Renal pelvis (tissue), 12 donors: ENCODE data around the gene TMEM161A. TPM values are rescaled to one million over a fixed set of nuclear protein-coding genes. Genes with fewer than 3 reads are reported as not detected.
"Not testable (repeated sequence)": the region's sequence is repeated elsewhere in the genome, so short reads cannot be mapped to it uniquely, and the experiment has no call there.

Experiments
- DNase-seq: peaks from one replicate; pipeline ENCODE4 v3.0.0-alpha.2; 2013
- long read RNA-seq, 16 experiments: transcript quantifications; one replicate each; lab custom pipeline, GENCODE V29; 2026
- polyA plus RNA-seq, 3 donors: library from polyadenylated mRNA; unstranded; fragments of 120-200 nt; gene quantifications; one replicate each; pipeline ENCODE4 v1.2.1, GENCODE V29; 2013; ENCODE audit not compliant: insufficient read length in 3 of 3

Gene TMEM161A
- 10 to 100 TPM; 39.3 to 45.5 (median 39.5) TPM for polyA plus RNA-seq
- long read RNA-seq, donor 1, transcript TMEM161A-201 (12 exons, 1,820 nt): major isoform, 14 of 18 reads
- long read RNA-seq, donor 1, partial matches to known transcripts: 0 of 18 reads
- long read RNA-seq, donor 1, other reads (novel, unspliced or antisense): 0 of 18 reads
- long read RNA-seq, donor 2, transcript TMEM161A-201 (12 exons, 1,820 nt): major isoform, 19 of 50 reads
- long read RNA-seq, donor 2, partial matches to known transcripts: 27 of 50 reads
- long read RNA-seq, donor 2, other reads (novel, unspliced or antisense): 0 of 50 reads
- long read RNA-seq, donor 3, transcript TMEM161A-201 (12 exons, 1,820 nt): major isoform, 7 of 18 reads
- long read RNA-seq, donor 3, partial matches to known transcripts: 7 of 18 reads
- long read RNA-seq, donor 3, other reads (novel, unspliced or antisense): 0 of 18 reads
- long read RNA-seq, donor 4, transcript TMEM161A-201 (12 exons, 1,820 nt): major isoform, 7 of 18 reads
- long read RNA-seq, donor 4, partial matches to known transcripts: 5 of 18 reads
- long read RNA-seq, donor 4, other reads (novel, unspliced or antisense): 0 of 18 reads
- long read RNA-seq, donor 5, transcript TMEM161A-201 (12 exons, 1,820 nt): major isoform, 7 of 8 reads
- long read RNA-seq, donor 5, partial matches to known transcripts: 0 of 8 reads
- long read RNA-seq, donor 5, other reads (novel, unspliced or antisense): 0 of 8 reads
- long read RNA-seq, donor 6, transcript TMEM161A-201 (12 exons, 1,820 nt): major isoform, 16 of 38 reads
- long read RNA-seq, donor 6, partial matches to known transcripts: 21 of 38 reads
- long read RNA-seq, donor 6, other reads (novel, unspliced or antisense): 0 of 38 reads
- long read RNA-seq, donor 7, transcript TMEM161A-201 (12 exons, 1,820 nt): major isoform, 14 of 36 reads
- long read RNA-seq, donor 7, partial matches to known transcripts: 16 of 36 reads
- long read RNA-seq, donor 7, other reads (novel, unspliced or antisense): 0 of 36 reads
- long read RNA-seq, donor 8, partial matches to known transcripts: 0 of 5 reads
- long read RNA-seq, donor 8, other reads (novel, unspliced or antisense): 0 of 5 reads
- long read RNA-seq, donor 9, transcript TMEM161A-201 (12 exons, 1,820 nt): major isoform, 14 of 30 reads
- long read RNA-seq, donor 9, partial matches to known transcripts: 13 of 30 reads
- long read RNA-seq, donor 9, other reads (novel, unspliced or antisense): 0 of 30 reads
- long read RNA-seq, donor 10, transcript TMEM161A-201 (12 exons, 1,820 nt): major isoform, 10 of 37 reads
- long read RNA-seq, donor 10, partial matches to known transcripts: 25 of 37 reads
- long read RNA-seq, donor 10, other reads (novel, unspliced or antisense): 0 of 37 reads
- long read RNA-seq, donor 11, transcript TMEM161A-201 (12 exons, 1,820 nt): major isoform, 6 of 18 reads
- long read RNA-seq, donor 11, partial matches to known transcripts: 6 of 18 reads
- long read RNA-seq, donor 11, other reads (novel, unspliced or antisense): 0 of 18 reads
- long read RNA-seq, donor 12, transcript TMEM161A-201 (12 exons, 1,820 nt): major isoform, 18 of 32 reads
- long read RNA-seq, donor 12, partial matches to known transcripts: 6 of 32 reads
- long read RNA-seq, donor 12, other reads (novel, unspliced or antisense): 0 of 32 reads
- long read RNA-seq, donor 13, transcript TMEM161A-201 (12 exons, 1,820 nt): major isoform, 5 of 8 reads
- long read RNA-seq, donor 13, partial matches to known transcripts: 0 of 8 reads
- long read RNA-seq, donor 13, other reads (novel, unspliced or antisense): 0 of 8 reads
- long read RNA-seq, donor 14: 0 reads
- long read RNA-seq, donor 15: 0 reads
- long read RNA-seq, donor 16, transcript TMEM161A-201 (12 exons, 1,820 nt): major isoform, 15 of 35 reads
- long read RNA-seq, donor 16, partial matches to known transcripts: 16 of 35 reads
- long read RNA-seq, donor 16, other reads (novel, unspliced or antisense): 0 of 35 reads

DNA sequence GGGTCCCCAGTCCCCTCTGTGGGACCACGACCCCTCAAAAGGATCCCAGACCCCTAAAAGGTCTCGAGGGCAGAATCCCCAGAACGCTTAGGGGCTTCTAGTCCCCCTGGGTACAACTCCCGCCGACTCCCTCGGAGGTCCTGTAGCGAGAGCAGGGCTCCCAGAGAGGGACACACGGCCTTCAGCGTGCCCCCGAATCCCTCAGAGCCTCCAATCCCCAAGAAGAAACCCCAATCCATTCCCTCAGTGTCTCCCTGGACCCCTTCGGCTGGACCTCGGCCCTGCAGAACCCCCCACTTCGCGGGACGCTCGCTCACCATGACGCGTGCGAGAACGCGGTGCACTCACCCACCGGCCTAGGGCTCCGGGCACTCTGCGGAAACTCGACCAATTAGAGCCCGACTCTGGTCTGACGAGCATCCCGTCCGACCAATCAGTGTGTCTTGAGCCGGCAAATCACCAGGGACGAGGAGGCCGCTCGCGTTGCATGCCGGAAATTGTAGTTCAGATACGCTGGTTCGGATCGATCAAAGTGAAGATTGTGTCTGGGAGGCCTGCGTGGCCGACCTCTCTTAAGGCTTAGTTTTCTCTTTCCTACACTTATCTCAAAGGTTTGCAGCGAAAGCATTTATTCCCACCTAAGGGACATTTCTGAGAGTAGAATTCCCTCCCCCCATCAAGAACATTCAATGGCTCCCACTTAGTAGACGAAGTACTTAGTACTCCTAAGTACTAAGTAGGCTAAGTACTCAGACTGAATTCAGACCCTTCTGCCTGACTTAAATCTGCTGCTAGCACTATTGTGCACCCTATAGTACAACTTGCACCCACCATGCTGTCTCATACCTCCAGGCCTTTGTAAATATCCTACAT, at the start of gene TMEM161A:
Gene TMEM161A, minus strand, starts transcription at position 370 of the 873 bp plus-strand sequence. Its CDS starts 50 bp downstream, at position 320.
- peak; percentile 98 for DNase-seq

DNA sequence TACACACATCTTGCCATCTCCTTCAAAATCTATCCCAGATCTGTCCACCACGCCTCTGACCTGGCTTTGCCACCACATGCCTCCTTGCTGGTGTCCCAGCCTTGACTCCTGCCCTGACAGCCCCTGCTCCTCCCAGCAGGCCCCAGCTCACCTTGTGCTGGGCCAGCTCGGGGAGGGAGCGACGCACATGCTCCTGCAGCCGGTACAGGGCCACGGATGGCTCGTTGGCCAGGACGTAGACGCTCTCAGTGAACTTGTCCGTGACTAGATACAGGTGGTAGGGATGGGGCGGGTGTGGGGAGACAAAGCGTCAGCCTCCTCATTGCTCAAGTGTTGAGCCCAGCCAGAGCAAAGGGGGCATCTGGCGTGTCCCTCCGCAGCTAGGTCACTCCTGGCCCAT, 48.5 kb upstream of the TMEM161A start:
- DNase-seq: no peak

DNA sequence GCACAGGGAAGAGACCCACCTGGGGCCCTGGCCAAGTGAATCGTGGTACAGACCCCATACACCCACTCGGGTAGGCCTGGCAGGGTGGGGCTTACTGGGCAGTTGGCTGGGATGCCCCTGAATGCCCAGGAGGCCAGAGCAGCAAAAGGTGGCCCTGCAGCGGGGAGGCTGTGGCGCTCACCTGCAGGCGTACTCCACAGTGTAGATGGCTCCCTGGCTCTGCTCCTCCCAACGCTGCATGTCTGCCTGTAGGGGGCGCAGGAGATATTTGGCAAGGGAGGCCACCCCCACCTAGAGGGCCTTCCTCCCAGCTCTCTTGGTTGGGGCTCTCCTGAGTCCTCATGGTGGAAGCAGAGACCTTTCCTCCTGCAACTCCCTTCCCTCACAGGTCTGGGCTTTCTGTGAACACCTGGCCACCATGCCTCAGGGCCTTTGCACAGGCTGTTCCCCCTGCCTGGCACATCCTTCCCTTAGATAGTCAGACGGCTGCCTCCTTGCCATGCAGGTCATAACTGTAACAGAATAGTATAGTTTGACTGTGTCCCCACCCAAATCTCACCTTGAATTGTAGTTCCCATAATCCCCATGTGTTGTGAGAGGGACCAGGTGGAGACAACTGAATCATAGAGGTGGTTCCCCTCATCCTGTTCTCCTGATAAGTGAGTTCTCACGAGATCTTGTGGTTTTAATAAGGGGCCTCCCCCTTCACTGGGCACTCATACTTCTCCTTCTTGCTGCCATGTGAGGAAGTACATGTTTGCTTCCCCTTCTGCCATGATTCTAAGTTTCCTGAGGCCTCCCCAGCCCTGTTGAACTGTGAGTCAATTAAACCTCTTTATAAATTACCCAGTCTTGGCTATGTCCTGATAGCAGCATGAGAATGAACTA, 47.8 kb upstream of the TMEM161A start:
- DNase-seq: no peak

DNA sequence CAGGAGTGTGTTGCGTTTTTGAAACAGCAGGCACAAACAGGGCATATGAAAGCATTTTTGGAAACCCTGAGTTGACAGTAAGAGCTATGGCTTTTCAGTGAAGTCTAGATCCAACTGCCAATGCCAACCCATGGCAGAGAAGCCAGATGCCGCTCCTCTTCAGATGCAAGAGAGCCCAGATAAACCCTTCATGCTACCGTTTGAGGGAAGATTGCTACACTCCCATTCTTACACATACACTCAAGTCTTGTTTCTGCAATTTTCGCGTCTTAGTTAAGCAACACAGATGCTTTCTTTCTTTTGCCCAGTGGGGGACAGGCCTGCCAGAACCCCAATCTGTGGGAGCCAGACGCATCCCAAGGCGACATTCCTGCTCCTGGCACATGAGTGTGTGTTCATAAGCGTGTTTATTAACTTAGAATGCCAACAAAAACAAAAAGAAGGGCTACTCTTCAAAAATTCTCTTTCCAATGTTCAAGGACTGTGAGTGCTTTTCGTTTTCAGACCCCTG, 43.3 kb upstream of the TMEM161A start:
- DNase-seq: no peak

DNA sequence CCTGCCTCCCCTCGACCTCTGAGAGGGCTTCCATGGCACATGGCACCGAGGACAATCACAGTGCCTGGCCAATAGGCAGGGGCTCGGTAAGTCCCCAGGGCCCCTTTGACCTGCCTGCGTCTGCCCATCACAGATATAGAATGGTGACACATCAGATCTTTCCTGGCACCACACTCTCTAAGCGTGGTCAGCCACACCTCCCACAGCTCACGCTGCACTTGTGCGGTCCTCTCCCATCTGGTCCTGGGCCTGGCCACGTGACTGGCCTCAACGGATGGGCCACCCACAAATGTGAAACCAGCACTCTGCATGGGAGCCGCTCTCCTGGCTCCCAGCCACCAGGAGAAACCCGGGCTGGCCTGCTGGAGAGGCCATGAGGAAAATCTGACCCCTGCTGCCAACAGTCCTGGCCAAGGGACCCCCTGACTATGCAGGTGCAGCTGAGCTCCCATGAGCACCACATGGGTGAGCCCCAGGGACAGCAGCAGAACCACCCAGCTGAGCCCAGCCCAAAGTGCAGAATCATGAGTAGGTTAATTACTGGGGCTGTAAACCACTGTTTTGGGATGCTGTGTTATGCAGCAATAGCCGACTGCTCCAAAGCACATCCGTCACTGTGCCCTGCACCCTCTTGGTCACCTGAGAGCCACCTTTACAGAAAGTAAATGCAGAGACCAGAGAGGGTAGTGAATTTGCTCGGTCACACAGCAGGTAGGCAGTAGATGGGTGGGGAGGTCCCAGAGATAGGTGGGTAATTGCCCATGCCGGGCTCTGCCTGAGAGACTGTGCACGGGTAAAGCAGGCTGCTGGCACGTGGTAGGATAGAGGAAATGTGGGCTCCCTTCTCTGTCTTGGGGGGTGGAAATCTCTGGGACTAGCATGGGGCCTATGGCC, 41.5 kb upstream of the TMEM161A start:
- DNase-seq: no peak

DNA sequence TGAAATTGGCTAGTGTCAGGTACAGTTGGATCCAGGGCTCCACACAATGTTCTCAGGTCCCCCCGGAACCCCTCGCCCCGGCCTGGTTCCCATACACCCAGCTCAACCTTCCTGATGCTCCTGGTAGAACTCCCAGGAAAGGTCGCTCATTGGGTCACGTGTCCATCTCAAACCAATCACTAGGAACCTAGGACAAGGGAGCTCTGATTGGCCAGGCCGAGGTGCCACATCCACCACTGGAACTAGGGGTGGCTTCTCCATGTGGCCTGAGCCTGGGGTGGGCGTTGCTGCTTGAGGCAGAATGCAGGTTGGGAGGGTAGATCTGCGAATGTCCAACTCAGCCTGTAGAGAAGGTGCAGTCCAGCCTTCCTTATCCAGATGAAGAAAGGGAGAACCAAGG, 38.7 kb upstream of the TMEM161A start:
- DNase-seq: no peak

DNA sequence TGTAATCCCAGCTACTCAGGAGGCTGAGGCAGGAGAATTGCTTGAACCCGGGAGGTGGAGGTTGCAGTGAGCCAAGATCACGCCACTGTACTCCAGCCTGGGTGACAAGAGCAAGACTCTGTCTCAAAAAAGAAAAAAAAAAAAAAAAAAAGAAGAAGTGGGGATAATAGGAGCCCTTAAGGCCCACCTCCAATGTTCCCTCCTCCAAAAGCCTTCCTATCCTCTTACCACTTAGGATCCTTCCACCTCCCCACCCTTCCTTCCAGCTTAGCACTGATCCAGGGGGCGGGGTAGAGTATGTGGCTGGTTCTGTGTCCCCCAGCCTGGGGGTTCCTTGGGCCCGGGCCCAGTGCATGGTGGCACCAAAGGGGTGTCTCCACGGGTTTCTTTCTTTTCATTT, 35.0 kb upstream of the TMEM161A start:
- not testable (repeated sequence) for DNase-seq

DNA sequence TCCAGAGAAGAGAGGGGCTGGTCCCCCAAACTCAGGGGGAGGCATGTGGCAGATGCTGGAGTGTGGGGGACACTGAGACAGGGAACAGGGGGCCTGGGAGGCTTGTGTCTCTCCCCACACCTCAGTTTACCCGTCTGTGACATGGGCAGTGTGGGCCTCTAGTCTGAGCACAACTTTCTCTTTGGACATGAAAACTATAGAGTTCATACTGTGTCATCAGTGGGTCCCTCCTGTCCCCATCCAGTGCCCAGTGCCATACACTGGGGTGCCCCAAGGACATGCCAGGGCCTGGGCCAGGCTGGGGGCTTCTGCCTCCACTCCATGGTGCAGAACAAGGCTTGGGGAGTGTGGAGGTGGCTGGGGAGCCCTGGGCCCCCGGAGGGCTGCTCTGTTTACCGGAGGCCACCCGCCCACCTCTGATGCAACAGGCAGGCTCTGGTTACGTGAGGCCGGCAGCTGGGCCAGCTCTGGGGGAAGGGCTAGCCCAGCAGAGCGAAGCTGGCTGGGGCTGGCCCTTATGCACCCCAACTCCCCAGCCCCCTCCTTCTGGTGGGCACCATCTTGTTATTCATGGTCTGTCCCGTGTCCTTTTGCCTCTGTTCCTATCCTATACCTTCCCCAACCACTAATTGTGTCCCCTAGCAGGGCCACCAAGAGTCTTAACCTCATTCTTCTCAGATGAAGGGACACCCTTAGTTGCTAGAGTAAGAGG, 33.7 kb upstream of the TMEM161A start:
- no peak for DNase-seq

DNA sequence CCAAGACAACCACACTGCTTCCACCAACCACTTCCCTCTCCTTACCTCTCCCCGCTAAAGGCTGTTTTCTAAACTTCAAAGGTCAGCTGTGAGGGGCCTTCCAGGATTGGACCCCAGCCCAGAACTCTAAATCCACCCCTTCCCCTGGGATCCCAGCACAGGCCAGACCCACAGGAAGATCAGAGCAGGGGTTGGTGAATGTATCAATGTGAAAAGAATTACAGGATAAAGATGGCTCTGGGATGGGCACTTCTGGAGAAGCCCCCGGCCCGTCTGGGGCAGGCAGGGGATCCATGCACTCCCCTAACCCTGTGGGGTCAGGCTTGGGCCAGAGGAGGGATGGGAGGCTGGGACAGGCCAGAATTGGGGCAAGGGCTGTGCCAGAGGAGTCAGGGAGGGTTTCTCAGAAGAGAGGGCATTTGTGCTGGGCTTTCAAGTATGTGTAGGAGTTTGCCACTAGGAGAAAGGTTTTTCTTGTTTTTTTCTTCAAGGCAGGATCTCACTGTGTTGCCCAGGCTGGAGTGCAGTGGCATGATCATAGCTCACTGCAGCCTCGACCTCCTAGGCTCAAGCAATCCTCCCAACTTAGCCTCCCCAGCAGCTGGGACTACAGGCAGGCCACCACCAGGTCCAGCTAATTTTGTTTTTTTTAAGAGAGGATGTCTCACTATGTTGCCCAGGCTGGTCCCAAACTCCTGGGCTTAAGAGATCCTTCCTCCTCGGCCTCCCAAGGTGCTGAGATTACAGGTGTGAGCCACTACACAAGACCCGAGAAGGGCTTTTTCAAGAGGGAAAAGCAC, 32.8 kb upstream of the TMEM161A start:
- no peak for DNase-seq

DNA sequence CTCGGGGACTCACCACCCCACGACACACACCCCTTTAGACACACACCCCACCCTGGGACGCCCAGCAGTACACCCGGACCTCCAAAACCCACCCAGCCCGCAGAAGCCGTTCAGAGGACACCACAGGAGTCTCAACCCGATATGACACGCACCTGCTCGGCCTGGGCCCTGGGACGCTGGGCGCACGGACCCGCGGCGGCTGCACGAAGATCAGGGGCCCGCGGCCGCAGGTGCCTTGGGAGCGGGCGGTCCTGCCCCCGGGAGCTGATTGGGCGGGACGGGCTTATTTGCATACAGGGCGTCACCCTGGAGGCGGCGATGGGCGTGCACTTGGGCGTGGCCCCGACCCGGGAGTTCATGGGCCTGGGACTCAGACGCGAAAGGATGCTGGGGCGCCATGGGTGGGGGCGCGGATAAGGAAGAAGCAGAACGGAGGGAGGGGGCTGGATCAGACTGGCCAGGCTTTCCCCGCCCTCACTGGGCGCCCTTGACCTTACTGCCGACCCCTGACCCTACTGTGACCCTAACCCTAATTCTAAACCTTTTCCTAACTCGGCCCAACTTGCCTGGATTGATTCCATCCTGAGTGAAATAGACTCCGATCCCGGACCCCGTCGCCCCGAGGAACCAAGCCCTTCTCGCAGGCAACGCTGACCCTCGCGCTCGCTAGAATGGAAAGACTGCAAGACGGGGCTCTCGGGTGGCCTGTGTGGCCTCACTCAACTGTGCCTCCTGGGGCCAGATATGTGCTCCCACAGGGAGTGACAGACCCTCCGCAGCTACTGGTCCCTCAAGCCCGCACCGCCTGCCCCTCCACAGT, 32.0 kb upstream of the TMEM161A start, which contains the start of gene MEF2B:
Gene MEF2B, minus strand, starts transcription at position 211 of the 820 bp plus-strand sequence. CDS start 19,528 bp downstream, outside the sequence.
- peak; percentile 60 for DNase-seq

DNA sequence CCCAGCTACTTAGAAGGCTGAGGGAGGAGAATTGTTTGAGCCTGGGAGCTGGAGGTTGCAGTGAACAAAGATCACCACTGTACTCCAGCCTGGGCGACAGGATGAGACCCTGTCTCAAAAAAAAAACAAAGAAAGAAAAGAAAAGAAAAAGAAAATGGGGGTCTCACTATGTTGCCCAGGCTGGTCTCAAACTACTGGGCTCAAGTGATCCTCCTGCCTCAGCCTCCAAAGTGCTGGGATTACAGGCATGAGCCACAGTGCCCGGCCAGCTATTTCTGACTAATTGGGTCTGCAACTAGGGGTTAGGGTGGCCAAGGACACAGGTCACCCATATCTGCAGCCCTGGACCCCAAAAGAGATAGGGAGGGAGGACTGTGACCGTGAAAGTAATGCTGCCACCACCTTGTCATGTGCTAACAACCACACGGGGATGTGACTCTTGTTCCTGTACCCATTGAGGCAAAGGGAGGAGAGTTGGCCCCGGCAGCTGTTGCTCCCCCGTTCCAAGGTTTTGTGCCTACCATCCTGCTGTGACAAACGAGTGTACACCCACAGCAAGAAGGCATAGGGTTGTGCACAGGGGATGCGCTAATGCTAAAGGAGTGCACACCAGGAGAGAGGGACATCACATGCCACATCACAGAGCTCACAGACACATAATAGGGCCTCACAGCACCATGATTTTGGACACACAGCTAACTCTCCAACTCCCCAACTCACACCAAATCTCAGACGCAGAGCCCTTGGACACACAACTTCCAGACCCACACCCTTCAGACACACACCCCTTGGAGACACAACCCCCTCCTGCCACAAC, 31.2 kb upstream of the TMEM161A start:
- DNase-seq: no peak

DNA sequence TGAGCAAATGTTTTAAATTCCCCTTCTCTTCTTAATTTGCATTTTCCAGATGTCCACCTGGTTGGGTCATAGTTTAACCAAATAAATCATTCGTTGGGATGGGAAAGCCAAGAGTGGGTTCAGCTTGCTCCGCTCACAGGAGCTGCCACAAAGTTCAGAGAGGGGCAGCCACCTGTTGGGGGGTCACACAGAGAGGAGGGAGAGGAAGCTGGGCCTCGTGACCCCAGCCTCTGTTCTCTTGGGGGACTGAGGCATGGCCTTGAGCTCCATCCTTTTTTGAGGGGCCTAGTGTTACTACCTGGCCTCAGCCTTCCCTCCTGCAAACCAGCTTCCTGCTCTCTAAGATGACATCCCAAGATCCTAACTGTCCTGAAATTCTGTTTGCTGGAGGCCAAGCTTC, 29.3 kb upstream of the TMEM161A start:
- no peak for DNase-seq

DNA sequence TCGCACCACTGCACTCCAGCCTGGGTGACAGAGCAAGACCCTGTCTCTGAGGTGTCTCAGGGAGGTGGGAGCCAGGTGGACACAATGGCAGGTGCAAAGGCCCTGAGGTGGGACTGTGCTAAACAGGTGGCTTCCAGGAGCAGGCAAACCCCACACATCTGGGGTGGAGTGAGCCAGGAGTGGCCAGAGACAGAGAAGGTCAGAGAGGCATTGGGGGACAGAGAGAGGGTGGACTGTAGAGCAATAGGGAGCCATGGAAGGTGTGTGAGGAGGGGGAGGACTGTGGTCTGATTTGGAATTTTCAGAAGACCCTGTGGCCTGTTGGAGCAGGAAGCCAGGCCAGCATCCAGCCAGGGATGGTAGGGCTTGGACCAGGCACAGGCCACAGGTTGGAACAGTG, 27.1 kb upstream of the TMEM161A start:
- DNase-seq: no peak
